Stimulated activated naive CD4-positive, alpha-beta T cell (primary cell): ENCODE data around the gene CLRN3.

Experiments
- DNase-seq, 6 experiments: peaks; one replicate each; lab custom pipeline; 2025; lab: John Stamatoyannopoulos, UW

The CLRN3 gene

DNA sequence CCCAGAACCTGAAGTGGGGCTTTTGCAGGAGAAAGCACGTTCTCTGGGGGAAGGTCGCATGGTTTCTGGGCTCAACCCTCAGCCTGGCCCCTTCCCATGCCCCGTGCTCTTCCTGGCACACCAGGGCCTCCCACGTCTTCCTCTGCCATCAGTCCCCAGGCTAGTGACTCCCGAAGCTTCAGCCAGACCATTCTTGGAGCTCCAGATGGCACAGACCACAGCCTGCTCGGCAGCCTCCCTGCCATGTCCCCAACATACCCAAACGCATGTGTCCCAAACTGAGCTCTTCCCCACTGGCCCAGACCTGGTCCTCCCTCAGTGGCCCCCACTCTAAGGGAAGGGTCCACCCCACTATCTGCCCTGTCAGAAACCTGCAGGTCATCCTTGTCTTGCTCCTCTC, 47.0 kb downstream of the CLRN3 start:
- no peak for DNase-seq

DNA sequence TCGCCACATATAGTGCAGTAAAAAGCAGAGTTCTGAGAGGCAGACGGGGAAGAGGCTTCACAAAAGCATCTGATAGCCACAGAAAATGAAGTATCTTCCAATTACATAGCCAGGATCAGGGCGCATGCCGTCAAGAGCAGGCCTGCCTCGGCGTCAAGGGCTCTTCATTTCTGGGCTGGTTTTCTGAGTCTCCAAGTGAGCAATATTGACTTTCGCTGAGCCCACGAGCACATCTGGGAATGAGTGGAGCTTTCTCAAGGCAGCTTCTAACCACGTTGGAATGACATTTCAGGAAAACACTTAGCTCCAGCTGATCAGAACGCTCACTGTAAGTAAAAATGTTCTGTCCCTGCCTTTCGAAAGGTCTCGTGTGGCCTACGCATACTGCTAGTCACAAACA, 51.9 kb downstream of the CLRN3 start:
- DNase-seq, result no peak

DNA sequence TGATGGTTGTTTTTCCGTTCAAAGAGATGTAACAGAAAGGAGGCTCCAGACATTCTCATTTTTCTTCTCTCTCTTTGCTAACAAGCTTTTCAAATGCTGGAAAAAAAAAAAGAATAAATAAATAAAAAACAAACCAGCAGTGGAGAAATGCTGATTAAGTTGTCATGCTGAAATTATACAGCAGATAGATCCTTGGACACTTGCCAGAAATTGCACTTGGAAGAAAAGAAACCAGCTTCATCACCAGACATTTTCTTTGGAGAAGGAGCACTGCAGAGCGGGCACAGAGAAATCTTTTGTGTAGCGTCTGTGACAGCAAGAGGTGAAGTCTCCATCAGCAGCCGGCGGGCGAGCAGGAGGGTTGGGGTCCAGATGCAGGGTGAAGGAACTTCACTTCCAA, 55.8 kb downstream of the CLRN3 start:
- no peak for DNase-seq

DNA sequence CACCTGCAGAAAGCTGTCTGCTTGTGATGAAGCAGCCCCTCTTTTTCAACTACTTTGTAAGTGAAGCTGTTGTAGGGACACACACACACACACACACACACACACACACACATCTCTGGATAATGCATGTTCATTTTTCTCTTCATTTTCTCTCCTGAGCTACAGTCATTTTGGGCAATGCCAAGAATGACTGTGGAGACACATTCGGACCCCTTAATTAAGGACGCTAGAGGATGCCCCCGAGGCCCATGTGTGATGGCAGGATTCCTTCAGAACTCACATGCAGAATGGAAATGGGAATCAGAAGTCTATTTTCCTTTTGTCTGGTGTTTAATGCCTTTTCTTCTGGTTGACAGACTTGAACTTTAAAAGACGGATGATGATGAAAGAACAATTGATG, 56.6 kb downstream of the CLRN3 start:
- DNase-seq, result no peak

DNA sequence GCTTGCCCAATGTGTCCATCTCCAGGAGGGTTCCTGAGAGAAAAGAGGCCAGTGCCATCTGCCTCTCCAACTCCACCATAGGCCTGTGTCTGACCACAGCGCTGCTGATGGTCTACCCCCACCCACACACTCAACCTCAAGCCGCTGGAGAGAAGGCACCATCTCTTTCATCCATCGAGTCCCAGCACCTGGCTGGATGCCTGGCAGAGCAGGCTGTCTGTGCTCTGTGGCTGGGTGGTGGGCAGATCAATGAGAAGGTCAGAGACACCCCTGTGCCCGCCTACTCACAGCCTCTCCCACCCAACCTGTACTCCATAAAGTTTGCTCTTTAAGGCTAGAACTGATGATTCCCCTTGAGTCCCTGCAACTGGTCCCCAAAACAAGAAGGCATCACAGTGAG, 58.0 kb downstream of the CLRN3 start:
- DNase-seq, result no peak

DNA sequence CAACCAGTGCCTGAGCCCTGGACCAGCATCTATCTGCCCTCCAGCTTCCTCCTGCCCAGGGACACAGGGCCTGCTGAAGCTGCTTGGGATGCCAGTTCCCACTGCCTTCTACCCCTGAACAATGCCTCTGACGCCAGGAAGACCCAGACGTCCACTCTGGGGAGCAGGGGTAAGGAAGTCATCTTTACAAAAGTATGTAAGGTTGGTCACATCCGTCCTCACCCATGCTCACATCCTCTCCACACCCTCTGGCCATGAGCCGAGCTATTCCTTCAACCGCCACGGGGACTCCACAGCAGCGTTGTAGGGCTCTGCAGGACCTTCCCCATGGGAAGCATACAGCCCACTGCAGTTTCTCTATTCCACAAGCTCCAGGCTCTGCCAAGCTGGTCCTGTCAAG, 58.5 kb downstream of the CLRN3 start:
- no peak for DNase-seq

DNA sequence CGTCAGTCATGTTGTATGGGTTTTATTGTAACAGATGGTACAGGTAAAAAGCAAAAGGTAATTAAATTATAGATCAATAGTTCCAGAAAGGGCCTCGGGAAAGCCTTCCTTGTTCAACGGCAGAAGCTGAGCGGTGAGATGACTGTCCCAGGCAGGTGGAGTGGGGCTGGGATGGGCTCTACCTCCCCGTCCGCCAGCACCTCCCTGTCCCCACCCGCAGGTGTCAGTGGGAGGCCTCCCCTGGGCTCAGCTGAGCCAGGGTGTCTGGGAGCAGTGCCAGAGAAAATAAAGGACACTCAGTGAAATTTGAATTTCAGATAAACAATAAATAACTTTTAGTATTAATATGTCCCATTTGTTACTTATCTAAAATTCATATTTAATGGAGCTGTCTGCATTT, 58.9 kb downstream of the CLRN3 start:
- DNase-seq, result no peak

DNA sequence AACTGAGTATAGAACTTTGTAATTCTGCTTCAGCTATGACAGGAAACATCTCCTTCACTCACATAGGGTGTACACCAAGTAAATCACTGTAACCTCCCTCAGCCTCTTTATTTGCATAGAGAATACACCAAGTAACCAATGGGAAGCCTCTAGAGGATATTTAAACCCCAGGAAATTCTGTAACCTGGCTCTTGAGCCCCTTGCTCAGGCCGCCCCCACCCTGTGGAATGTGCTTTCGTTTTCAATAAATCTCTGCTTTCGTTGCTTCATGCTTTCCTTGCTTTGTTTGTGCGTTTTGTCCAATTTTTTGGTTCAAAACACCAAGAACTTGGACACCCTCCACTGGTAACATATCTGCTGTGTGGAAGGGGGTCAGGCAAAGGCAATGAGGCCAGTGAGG, 60.2 kb downstream of the CLRN3 start:
- DNase-seq, result no peak

DNA sequence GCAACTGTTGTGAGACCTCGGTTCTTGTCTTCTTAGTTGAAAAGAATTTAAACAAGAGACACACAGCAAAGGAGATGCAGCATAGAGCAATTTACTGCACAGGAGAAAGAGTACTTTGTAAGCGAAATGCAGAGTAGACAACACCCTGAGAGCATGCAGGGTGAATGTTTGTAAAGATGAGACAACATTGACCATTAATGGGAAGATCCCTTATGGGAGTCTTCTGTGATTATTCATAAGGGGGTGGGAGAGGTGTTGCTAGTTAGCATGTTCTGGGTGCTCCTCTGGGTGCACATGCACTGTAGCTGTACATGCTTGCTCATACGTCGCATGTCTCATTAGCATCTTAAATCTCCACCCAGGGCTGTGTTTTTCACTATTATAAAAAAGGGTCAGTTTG, 62.3 kb downstream of the CLRN3 start:
- no peak for DNase-seq
